H1 (cell line): ENCODE measurements around the gene CLCA1. TPM values are rescaled to one million over a fixed set of nuclear protein-coding genes. Genes with fewer than 3 reads are reported as not detected.

Experiments used
- CTCF ChIA-PET: fragments of 300-600 bp; sonication (Branson Sonifier 250); formaldehyde crosslinking; loops from one replicate; lab custom pipeline; 2021; ENCODE audit not compliant: partially characterized antibody; lab: Charles Lee
- POLR2A ChIA-PET: fragments of 300-600 bp; sonication (Branson Sonifier 250); formaldehyde crosslinking; loops from one replicate; lab custom pipeline; 2021; ENCODE audit warnings: inconsistent platforms; ENCODE audit not compliant: partially characterized antibody; lab: Charles Lee
- DNase-seq, 2 experiments: peaks; one replicate each; pipeline versions ENCODE4 v3.0.0 to v3.0.0-alpha.2; 2010 to 2022; ENCODE audit warnings: low spot score in 2 of 2, low read depth in 1 of 2, mixed read lengths in 1 of 2
- FAIRE-seq: peaks from 2 replicates; lab custom pipeline; 2011; peaks lifted over from hg19 to GRCh38; lab: Jason Lieb, UNC
- H2AFZ ChIP-seq: 2 replicates; pipeline ENCODE4 v1.8.1; 2012; ENCODE audit warnings: low read length, inconsistent platforms
- H2AK5ac ChIP-seq: 2 replicates; pipeline ENCODE4 v1.6.1; 2013; ENCODE audit warnings: low read depth, low read length
- H2BK120ac ChIP-seq: replicated peaks from 2 replicates; pipeline ENCODE3; 2013; ENCODE audit warnings: low read depth, low read length, inconsistent platforms
- H2BK12ac ChIP-seq: 2 replicates; pipeline ENCODE4 v1.6.1; 2013; ENCODE audit warnings: low read depth, low read length
- H2BK15ac ChIP-seq: 2 replicates; pipeline ENCODE4 v1.6.1; 2013; ENCODE audit warnings: low read length
- H2BK20ac ChIP-seq: 2 replicates; pipeline ENCODE4 v1.6.1; 2013; ENCODE audit warnings: low read length
- H2BK5ac ChIP-seq: 2 replicates; pipeline ENCODE4 v1.6.1; 2013; ENCODE audit warnings: low read depth, low read length
- H3K14ac ChIP-seq: 2 replicates; pipeline ENCODE4 v1.6.1; 2013; ENCODE audit warnings: inconsistent platforms; ENCODE audit not compliant: insufficient read length
- H3K18ac ChIP-seq: 2 replicates; pipeline ENCODE4 v1.6.1; 2013; ENCODE audit warnings: low read length; ENCODE audit errors: extremely low read depth
- H3K23ac ChIP-seq: 2 replicates; pipeline ENCODE4 v1.6.1; 2013; ENCODE audit warnings: inconsistent platforms; ENCODE audit not compliant: insufficient read length
- H3K23me2 ChIP-seq: 2 replicates; pipeline ENCODE4 v1.6.1; 2013; ENCODE audit warnings: low read depth, low read length
- H3K27ac ChIP-seq: 2 replicates; pipeline ENCODE4 v1.6.1; 2011; ENCODE audit warnings: low read depth, low read length, inconsistent platforms
- H3K27me3 ChIP-seq, 4 experiments: replicated peaks in 1 of 4; 1 replicate in 1 of 4; 2 replicates in 3 of 4; pipeline versions ENCODE4 v1.6.1 to v1.8.1; 2011 to 2013; ENCODE audit warnings: low read length in 3 of 4, mild to moderate bottlenecking in 3 of 4, inconsistent platforms in 2 of 4, mixed read lengths in 2 of 4, moderate library complexity in 1 of 4; ENCODE audit not compliant: control insufficient read depth in 3 of 4, insufficient read depth in 3 of 4; ENCODE audit errors: extremely low read depth in 1 of 4
- H3K36me3 ChIP-seq, 4 experiments: 2 replicates each; pipeline versions ENCODE4 v1.6.1 to v1.8.1; 2011 to 2013; ENCODE audit warnings: mild to moderate bottlenecking in 4 of 4, low read length in 3 of 4, moderate library complexity in 2 of 4, control low read depth in 1 of 4, inconsistent platforms in 1 of 4; ENCODE audit not compliant: insufficient read depth in 4 of 4, control insufficient read depth in 2 of 4
- H3K4ac ChIP-seq: replicated peaks from 2 replicates; pipeline ENCODE3; 2013; ENCODE audit warnings: low read length, low read depth, mixed read lengths, inconsistent platforms; ENCODE audit not compliant: insufficient read length
- H3K4me1 ChIP-seq, 4 experiments: replicated peaks in 1 of 4; 1 replicate in 1 of 4; 2 replicates in 3 of 4; pipeline versions ENCODE4 v1.6.1 to v1.8.1; 2011 to 2013; ENCODE audit warnings: low read length in 3 of 4, inconsistent platforms in 2 of 4, mixed read lengths in 1 of 4; ENCODE audit not compliant: insufficient read depth in 4 of 4, control insufficient read depth in 3 of 4
- H3K4me2 ChIP-seq, 2 experiments: 2 replicates each; pipeline versions ENCODE4 v1.6.1 to v1.8.1; 2011 to 2013; ENCODE audit warnings: low read depth in 2 of 2, low read length in 2 of 2, control low read depth in 1 of 2, inconsistent platforms in 1 of 2, mild to moderate bottlenecking in 1 of 2; ENCODE audit not compliant: insufficient read depth in 1 of 2
- H3K4me3 ChIP-seq, 4 experiments: fragments of 200-600, 300-600 bp in 1 of 4; sonication (generic), shearing (Covaris generic), sonication (Bioruptor Twin) in 1 of 4; 2 replicates each; pipeline versions ENCODE4 v1.5.1 to v1.8.1; 2011 to 2016; ENCODE audit warnings: low read length in 4 of 4, low read depth in 3 of 4, control low read depth in 2 of 4, inconsistent platforms in 2 of 4, mild to moderate bottlenecking in 2 of 4, mixed read lengths in 1 of 4, moderate library complexity in 1 of 4; ENCODE audit not compliant: insufficient read depth in 2 of 4; ENCODE audit errors: extremely low read depth in 1 of 4
- H3K56ac ChIP-seq: replicated peaks from 2 replicates; pipeline ENCODE3; 2013; ENCODE audit warnings: low read depth, mild to moderate bottlenecking, mixed read lengths, low read length, inconsistent platforms; ENCODE audit not compliant: insufficient read length
- H3K79me1 ChIP-seq: 2 replicates; pipeline ENCODE4 v1.6.1; 2013; ENCODE audit warnings: low read depth, low read length, control low read depth
- H3K79me2 ChIP-seq, 2 experiments: 2 replicates each; pipeline versions ENCODE4 v1.6.1 to v1.8.1; 2012 to 2013; ENCODE audit warnings: low read length in 2 of 2, mild to moderate bottlenecking in 2 of 2, inconsistent platforms in 1 of 2; ENCODE audit not compliant: insufficient read depth in 2 of 2, control insufficient read depth in 1 of 2
- H3K9ac ChIP-seq, 4 experiments: replicated peaks in 1 of 4; 1 replicate in 1 of 4; 2 replicates in 3 of 4; pipeline versions ENCODE4 v1.6.1 to v1.8.1; 2011 to 2013; ENCODE audit warnings: low read depth in 3 of 4, low read length in 3 of 4, control low read depth in 2 of 4, mild to moderate bottlenecking in 2 of 4, moderate library complexity in 2 of 4, inconsistent platforms in 1 of 4; ENCODE audit errors: extremely low read depth in 1 of 4
- H3K9me3 ChIP-seq, 2 experiments: 2 replicates each; pipeline versions ENCODE4 v1.6.1 to v1.8.1; 2012 to 2013; ENCODE audit warnings: mild to moderate bottlenecking in 2 of 2, moderate library complexity in 2 of 2, control low read depth in 1 of 2, inconsistent platforms in 1 of 2, low read depth in 1 of 2, low read length in 1 of 2, mixed read lengths in 1 of 2; ENCODE audit not compliant: insufficient read depth in 2 of 2
- H4K20me1 ChIP-seq, 2 experiments: replicated peaks in 1 of 2; 2 replicates each; pipeline versions ENCODE3 to v1.8.1; 2011 to 2013; ENCODE audit warnings: inconsistent platforms in 2 of 2, low read length in 2 of 2, mild to moderate bottlenecking in 1 of 2; ENCODE audit not compliant: insufficient read depth in 2 of 2, control insufficient read depth in 1 of 2
- H4K5ac ChIP-seq: 2 replicates; pipeline ENCODE4 v1.6.1; 2013; ENCODE audit warnings: low read length, low read depth, mixed read lengths, inconsistent platforms; ENCODE audit not compliant: insufficient read length
- H4K8ac ChIP-seq: 2 replicates; pipeline ENCODE4 v1.8.0; 2013; ENCODE audit warnings: mild to moderate bottlenecking, moderate library complexity, low read length, inconsistent platforms; ENCODE audit not compliant: insufficient read depth; ENCODE audit errors: extremely low read depth
- H4K91ac ChIP-seq: replicated peaks from 2 replicates; pipeline ENCODE3; 2013; ENCODE audit warnings: low read length, mixed read lengths, inconsistent platforms; ENCODE audit not compliant: insufficient read length
- ATF2 ChIP-seq: IDR thresholded peaks from 2 replicates; pipeline ENCODE4 v1.6.1; 2012; ENCODE audit warnings: low read length, inconsistent platforms
- CHD2 ChIP-seq: IDR thresholded peaks from 2 replicates; pipeline ENCODE4 v1.6.1; 2012; ENCODE audit warnings: low read length, improper control_type of control experiment
- CTCF ChIP-seq, 3 experiments: IDR thresholded peaks; 1 replicate in 2 of 3; 2 replicates in 1 of 3; pipeline versions ENCODE4 v1.5.1 to v1.6.1; 2011; ENCODE audit warnings: low read length in 3 of 3, mild to moderate bottlenecking in 3 of 3, inconsistent platforms in 2 of 3, low read depth in 1 of 3, moderate library complexity in 1 of 3; ENCODE audit not compliant: insufficient read depth in 1 of 3; ENCODE audit errors: control extremely low read depth in 1 of 3
- KDM4A ChIP-seq: IDR thresholded peaks from one replicate; pipeline ENCODE4 v1.7.1; 2012; ENCODE audit warnings: low read depth, mild to moderate bottlenecking, moderate library complexity, low read length, inconsistent platforms; ENCODE audit not compliant: severe bottlenecking
- RBBP5 ChIP-seq: IDR thresholded peaks from 2 replicates; pipeline ENCODE4 v1.7.1; 2012; ENCODE audit warnings: low read depth, mild to moderate bottlenecking, inconsistent platforms, low read length, moderate library complexity, borderline replicate concordance
- ZNF274 ChIP-seq: IDR thresholded peaks from 2 replicates; pipeline ENCODE4 v1.7.0; 2012; ENCODE audit warnings: low read length, borderline replicate concordance; ENCODE audit errors: extremely low read depth
- whole genome bisulfite sequencing, 2 experiments: shearing (Covaris generic) in 1 of 2; methylation state at CpG; one replicate each; pipeline versions ENCODE4 v1.1.6 to v1.1.7; 2013 to 2015; ENCODE audit warnings: low lambda C conversion rate in 2 of 2, mixed read lengths in 2 of 2, inconsistent platforms in 1 of 2, low coverage in 1 of 2, missing lambda C conversion rate in 1 of 2; ENCODE audit not compliant: insufficient replicate concordance in 2 of 2, insufficient coverage in 1 of 2, insufficient read length in 1 of 2; ENCODE audit errors: extremely low coverage in 1 of 2, missing lambda C conversion rate in 1 of 2; 5-methylcytosine and 5-hydroxymethylcytosine counted together
- polyA plus RNA-seq, 7 experiments: library from polyadenylated mRNA; depleted of rRNA in 3 of 7; stranded (reverse) in 5 of 7; unstranded in 2 of 7; fragments of >200 nt in 5 of 7; fragments of 200-250 nt in 2 of 7; gene quantifications; 1 replicate in 5 of 7; 2 replicates in 1 of 7; 4 replicates in 1 of 7; pipeline versions ENCODE4 v1.2.1 to v1.2.3, GENCODE V29; 2011 to 2013; ENCODE audit warnings: missing spikeins in 2 of 7, mixed read lengths in 2 of 7
- total RNA-seq: library from RNA; stranded (reverse); fragmentation: NEBNext Ultra II Directional; extraction: Animal tissue kit (Norgen Biotek cat#: 25700); gene quantifications from 2 replicates; pipeline ENCODE4 v1.2.1, GENCODE V29; 2021
- TF ChIP-seq, protein P1 (sequence below): IDR thresholded peaks from 2 replicates; pipeline ENCODE4 v1.6.1; 2011; ENCODE audit warnings: low read depth, mild to moderate bottlenecking, low read length; ENCODE audit not compliant: insufficient read depth

Gene CLCA1
- total and polyA plus RNA-seq, 2 of the 8 experiments (the other 6 are each of a cell fraction or from before 2014, with no cell fraction given) = not detected

DNA sequence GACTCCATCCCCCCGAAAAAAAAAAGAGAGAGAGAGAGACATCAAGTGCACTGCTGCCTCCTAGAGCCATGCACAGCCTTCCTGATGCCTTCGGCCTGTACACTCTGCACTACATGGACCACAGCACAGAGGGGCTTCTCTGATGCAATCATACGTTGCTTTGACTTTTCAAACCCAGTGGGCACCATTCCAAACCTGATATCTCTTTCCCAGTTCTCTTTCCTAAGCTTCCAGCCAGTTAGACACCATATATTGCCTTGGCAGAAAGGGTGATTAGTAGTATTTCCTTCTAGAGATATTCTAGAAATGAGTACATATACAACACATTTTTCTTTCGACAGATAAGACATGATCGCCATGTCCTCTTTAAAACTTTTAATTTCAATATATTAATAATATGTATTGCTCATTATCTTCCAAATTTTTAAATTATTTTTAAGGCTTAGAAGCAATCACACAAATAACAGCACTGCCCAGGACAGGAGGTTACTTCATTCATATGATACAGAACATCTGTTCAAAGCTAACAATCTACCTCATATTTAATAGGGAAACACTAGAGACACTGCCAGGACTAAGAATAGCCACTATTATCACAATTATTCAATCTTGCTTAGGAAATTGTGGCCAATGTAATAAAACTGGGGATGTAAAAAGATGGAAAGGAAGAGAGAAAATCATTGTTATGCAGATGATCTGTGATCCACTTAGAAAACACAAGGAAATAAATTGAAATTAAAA, 9.9 kb downstream of the CLCA1 start:
- no peaks in the 10 kb centered on the region for H3K79me1 ChIP-seq
- POLR2A ChIA-PET = no interaction called here
- no peak for TF ChIP-seq KDM4A
- no peak for TF ChIP-seq CTCF (IDR thresholded peaks at IDR 0.05; ENCODE audit: control extremely low read depth in 1 of 3, insufficient read depth in 1 of 3, low read depth in 1 of 3, low read length in 3 of 3)
- no peak for TF ChIP-seq CHD2
- TF ChIP-seq ATF2 = no peak
- TF ChIP-seq ZNF274 = no peak
- TF ChIP-seq, protein P1, sequence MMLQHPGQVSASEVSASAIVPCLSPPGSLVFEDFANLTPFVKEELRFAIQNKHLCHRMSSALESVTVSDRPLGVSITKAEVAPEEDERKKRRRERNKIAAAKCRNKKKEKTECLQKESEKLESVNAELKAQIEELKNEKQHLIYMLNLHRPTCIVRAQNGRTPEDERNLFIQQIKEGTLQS = no peak
- TF ChIP-seq RBBP5 = no peak

More for the DNA sequence above, 9.9 kb downstream of the CLCA1 start:
- no peaks in the 10 kb centered on the region for H3K27me3 ChIP-seq
- no peak overlapping the region for H3K14ac ChIP-seq
- no peak overlapping the region for H3K9ac ChIP-seq
- H3K4ac ChIP-seq = no peak overlapping the region
- no peak overlapping the region for H3K23ac ChIP-seq
- FAIRE-seq = no peak
- no peak overlapping the region for H2BK120ac ChIP-seq
- no peaks in the 10 kb centered on the region for H4K20me1 ChIP-seq
- no peak overlapping the region for H2BK15ac ChIP-seq
- 97% methylated on average over 5 of the region's 5 CpGs; no CpG with 5 or more reads in 1 of the 2 experiments for WGBS, 2 experiments
- H4K8ac ChIP-seq = no peak overlapping the region
- H3K23me2 ChIP-seq = no peaks in the 10 kb centered on the region
- no peak overlapping the region for H4K91ac ChIP-seq
- H2BK20ac ChIP-seq = no peak overlapping the region
- H3K9me3 ChIP-seq = no peaks in the 10 kb centered on the region
- H2AFZ ChIP-seq = no peak overlapping the region
- CTCF ChIA-PET = interaction anchor here (1.0 to 1.5 kb wide), 3 partner anchors 21 to 171 kb away, joined by 3 to 6 read pairs (median 3); no protein-coding TSS in a partner anchor
- no peak overlapping the region for H2BK12ac ChIP-seq
- no peak overlapping the region for H3K27ac ChIP-seq
- H3K18ac ChIP-seq = no peak overlapping the region
- no peaks in the 10 kb centered on the region for H3K79me2 ChIP-seq
- no peak overlapping the region for H3K4me2 ChIP-seq
- H3K4me1 ChIP-seq = 0 out of 7 replicates have a peak, but pooled peaks cover 0 to 3% (median 0%) of the 10 kb centered on the region in 4 experiments
- no peak overlapping the region for H2BK5ac ChIP-seq
- H4K5ac ChIP-seq = no peak overlapping the region
- H3K56ac ChIP-seq = no peak overlapping the region
- no peaks in the 10 kb centered on the region for H3K36me3 ChIP-seq
- no peak for DNase-seq
- H2AK5ac ChIP-seq = no peak overlapping the region
- no peak overlapping the region for H3K4me3 ChIP-seq
